Mucosa of stomach (tissue), 1 donor: ENCODE measurements around the gene GIGYF1.
A peak's percentile ranks its signal among the peaks of the same experiment; 100 is the strongest.
"Not testable (repeated sequence)": the region's sequence is repeated elsewhere in the genome, so short reads cannot be mapped to it uniquely, and the experiment has no call there.

ENCODE experiments used
- H3K27me3 ChIP-seq: one replicate; pipeline ENCODE4 v1.7.0; 2013; ENCODE audit warnings: mild to moderate bottlenecking, low read length; ENCODE audit not compliant: control insufficient read depth, insufficient read depth
- H3K36me3 ChIP-seq: one replicate; pipeline ENCODE4 v1.7.0; 2013; ENCODE audit warnings: low read length; ENCODE audit not compliant: control insufficient read depth, insufficient read depth
- H3K4me1 ChIP-seq: one replicate; pipeline ENCODE4 v1.7.0; 2013; ENCODE audit warnings: mild to moderate bottlenecking, low read length; ENCODE audit not compliant: control insufficient read depth, insufficient read depth
- H3K4me3 ChIP-seq: one replicate; pipeline ENCODE4 v1.7.0; 2013; ENCODE audit warnings: low read length
- H3K9ac ChIP-seq: one replicate; pipeline ENCODE4 v1.7.0; 2013; ENCODE audit warnings: mild to moderate bottlenecking, low read length, moderate library complexity
- H3K9me3 ChIP-seq: one replicate; pipeline ENCODE4 v1.7.0; 2013; ENCODE audit warnings: mild to moderate bottlenecking, low read length, moderate library complexity; ENCODE audit not compliant: control insufficient read depth
- donor health status: Pancreatic carcinoma.

The GIGYF1 gene

DNA sequence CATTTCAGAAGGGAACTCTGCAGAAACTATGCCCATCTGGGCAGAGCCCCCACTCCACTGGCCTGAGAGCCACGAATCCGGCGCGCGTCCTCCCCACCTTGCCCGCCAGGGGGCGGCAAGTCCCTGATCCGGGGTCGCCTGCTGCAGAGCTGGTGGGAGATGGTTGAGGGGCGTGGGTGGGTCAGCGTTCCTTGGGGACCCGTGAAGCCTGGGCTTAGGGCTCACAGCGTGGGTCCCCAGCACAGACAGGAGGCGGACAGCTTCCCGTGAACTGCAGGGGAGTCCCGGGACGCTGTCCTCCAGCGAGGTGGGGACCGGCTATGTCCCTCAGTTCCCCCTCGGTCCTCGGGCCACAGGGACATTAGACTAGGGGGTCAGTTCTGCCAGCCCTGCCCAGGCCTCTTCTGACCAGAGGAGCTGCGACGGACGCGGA is 11.3 kb upstream of the GIGYF1 start:
- peak overlapping the region; percentile 95 for H3K9ac ChIP-seq
- peaks cover 13% of the 10 kb centered on the region for H3K4me1 ChIP-seq
- no peaks in the 10 kb centered on the region for H3K27me3 ChIP-seq
- H3K36me3 ChIP-seq, result no peaks in the 10 kb centered on the region
- no peaks in the 10 kb centered on the region for H3K9me3 ChIP-seq
- H3K4me3 ChIP-seq, result peak overlapping the region; percentile 89

DNA sequence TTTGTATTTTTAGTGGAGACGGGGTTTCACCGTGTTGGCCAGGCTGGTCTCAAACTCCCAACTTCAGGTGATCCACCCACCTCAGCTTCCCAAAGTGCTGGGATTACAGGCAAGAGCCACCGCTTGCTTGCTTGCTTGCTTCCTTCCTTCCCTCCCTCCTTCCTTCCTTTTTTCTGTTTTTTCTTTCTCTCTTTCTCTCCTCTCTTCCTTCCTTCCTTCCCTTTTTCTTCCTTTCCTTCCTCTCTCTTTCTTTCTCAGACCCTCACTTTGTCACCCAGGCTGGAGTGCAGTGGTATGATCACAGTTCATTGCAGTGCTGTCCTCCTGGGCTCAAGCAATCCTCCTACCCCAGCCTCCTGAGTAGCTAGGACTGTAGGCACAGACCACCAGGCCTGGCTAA is 7.0 kb upstream of the GIGYF1 start:
- H3K27me3 ChIP-seq, H3K9ac ChIP-seq, H3K36me3 ChIP-seq, H3K9me3 ChIP-seq, H3K4me3 ChIP-seq, H3K4me1 ChIP-seq: not testable (repeated sequence)

DNA sequence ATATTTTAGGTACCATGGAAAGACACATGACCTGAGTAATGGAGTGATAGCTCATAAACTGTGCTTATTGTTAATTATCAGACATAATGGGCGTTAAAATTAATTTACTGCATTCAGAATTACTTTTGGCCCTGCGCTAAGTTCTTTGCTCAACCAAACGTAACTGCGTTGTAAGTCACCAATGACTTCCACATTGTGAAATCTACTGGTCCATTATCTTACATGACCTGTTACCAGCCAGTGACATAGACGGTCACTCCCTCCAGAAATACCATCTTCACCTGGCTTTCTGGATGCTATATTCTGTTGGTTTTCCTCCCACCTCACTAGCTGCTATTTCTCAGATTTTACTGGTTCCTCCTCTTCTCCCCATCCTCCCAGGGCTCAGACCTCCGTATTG is 5.0 kb upstream of the GIGYF1 start:
- no peaks in the 10 kb centered on the region for H3K27me3 ChIP-seq
- no peaks in the 10 kb centered on the region for H3K9me3 ChIP-seq
- no peak overlapping the region for H3K4me3 ChIP-seq
- no peaks in the 10 kb centered on the region for H3K36me3 ChIP-seq
- H3K4me1 ChIP-seq, result no peaks in the 10 kb centered on the region
- H3K9ac ChIP-seq, result no peak overlapping the region

DNA sequence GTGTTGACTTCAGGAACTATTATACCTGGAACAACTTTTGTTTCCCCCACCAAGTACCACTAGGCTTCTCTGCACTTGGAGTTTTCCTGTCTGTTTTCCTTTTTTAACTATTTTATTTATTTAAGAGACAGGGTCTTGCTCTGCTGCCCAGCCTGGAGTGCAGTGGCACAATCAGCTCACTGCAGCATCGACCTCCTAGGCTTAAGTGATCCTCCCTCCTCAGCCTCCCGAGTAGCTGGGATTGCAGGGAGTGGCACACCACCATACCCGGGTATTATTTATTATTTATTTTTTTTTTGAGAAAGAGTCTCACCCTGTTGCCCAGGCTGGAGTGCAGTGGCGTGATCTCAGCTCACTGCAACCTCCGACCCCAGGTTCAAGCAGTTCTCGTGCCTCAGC is 2.1 kb upstream of the GIGYF1 start:
- H3K27me3 ChIP-seq, result no peaks in the 10 kb centered on the region

DNA sequence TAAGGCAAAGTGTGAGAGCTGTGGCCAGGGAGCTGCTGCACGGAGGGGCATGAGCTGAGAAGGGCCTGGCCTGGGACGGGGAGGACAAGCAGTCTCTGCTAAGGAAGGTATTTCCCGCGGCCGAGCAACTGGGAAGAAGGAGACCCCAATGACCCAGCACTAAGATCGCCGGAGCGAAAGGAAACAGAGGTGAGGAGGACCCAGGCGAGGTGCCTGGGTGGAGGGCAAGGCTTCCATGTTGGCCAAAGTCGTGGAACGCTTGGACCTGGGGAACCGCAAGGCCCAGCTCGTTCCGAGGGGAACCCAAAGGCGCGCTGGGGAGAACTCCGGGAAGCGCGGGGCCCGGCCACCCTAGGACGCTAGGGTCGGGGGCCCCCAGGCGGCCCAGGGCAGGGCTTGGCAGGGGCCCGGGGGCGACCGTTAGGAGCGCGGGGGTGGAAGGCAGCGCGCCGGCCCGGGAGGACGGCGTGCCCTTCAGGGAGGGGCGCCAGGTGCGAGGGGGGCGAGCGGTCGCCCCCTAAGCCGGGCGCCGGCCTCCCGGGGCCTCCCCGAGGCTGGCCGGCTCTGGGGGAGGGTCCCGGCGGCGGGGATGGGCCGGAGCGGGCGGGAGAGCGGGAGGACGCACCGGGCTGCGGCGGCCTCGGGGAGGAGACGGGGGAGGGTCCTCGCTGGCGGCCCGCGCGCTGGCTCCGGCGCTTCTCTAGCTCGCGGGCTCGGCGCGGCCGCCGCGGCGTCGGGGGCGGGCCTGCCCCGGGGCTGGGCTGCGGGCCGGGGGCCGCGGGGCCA is 545 bp downstream of the GIGYF1 start:
- peak overlapping the region; percentile 41 for H3K4me3 ChIP-seq
- peak overlapping the region; percentile 83 for H3K9ac ChIP-seq
- H3K27me3 ChIP-seq, result no peaks in the 10 kb centered on the region
- H3K4me1 ChIP-seq, result peaks cover 16% of the 10 kb centered on the region
- H3K36me3 ChIP-seq, result no peaks in the 10 kb centered on the region
- H3K9me3 ChIP-seq, result no peaks in the 10 kb centered on the region

More for the DNA sequence above, 2.1 kb upstream of the GIGYF1 start:
- no peaks in the 10 kb centered on the region for H3K36me3 ChIP-seq
- no peaks in the 10 kb centered on the region for H3K9me3 ChIP-seq
- no peak overlapping the region for H3K9ac ChIP-seq
- peaks cover 16% of the 10 kb centered on the region for H3K4me1 ChIP-seq
- no peak overlapping the region for H3K4me3 ChIP-seq

DNA sequence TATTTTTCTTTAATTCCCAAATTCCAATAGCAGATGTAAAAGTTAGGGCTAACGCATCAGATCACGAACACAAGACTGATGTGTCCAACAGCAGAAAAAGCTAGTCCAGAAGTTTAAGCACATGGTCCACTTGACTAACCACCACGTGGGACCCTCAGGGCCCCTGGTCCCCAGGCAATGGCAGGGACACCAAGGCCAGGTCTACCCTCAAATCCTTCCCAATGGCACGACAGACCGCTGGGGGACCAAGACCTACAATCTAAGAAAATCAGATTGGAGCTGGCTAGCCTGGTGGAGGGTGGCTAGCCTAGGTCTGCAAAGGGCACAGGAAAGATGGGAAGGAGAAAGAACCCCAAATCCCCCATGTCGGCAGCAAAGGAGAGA is 1.5 kb downstream of the GIGYF1 start:
- Histone ChIP-seq H3K9ac (peak overlapping the region; percentile 83), H3K4me1 (peaks cover 16% of the 10 kb centered on the region)

DNA sequence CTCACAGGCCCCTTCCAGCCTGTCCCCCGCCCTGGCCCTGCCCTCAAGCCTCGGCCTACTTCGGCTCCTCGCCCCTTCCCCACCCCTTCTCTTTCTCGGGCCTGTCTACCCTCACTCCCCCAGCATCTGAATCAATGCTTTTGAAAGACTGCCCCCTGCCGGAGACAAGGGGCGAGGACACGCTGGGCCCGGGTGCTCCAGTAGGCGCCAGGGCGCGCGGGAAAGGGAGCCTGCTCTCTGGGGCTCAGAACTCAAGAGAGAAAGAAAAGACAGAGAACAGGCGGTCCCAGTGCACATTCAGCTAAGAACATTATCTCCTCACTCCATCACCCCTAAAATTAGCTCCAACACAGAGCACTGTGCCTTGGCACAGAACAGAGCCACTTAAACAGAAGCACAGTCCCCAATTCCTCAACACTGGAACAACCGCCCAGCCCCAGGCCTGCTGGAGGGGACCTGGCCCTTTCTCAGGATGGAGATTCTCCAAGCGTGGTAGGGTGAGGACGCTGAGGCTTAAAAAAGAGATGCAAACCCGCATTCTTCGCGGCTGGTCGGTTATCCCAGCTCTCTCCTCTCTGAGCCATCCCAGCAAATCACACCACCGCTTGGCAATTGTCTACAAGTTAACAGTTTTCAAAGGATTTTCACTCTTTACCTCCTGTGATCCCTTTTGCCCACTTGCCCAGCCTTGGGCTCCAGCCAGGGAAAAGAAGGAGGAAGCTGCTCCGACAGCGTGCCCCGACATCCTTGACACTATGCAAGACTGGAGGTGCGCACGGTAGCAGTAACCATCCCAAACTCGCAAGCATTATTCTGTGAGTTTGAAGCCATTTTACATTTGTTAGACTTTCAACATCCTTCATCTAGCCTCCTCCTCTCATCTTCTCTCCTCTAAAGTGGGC is 2.1 kb downstream of the GIGYF1 start:
- Histone ChIP-seq H3K9me3 (no peaks in the 10 kb centered on the region), H3K4me1 (peaks cover 16% of the 10 kb centered on the region), H3K27me3 (no peaks in the 10 kb centered on the region), H3K36me3 (no peaks in the 10 kb centered on the region), H3K4me3 (peak overlapping the region; percentile 41), H3K9ac (peak overlapping the region; percentile 83)

More for the DNA sequence above, 1.5 kb downstream of the GIGYF1 start:
- no peaks in the 10 kb centered on the region for H3K36me3 ChIP-seq
- no peaks in the 10 kb centered on the region for H3K27me3 ChIP-seq
- H3K9me3 ChIP-seq, result no peaks in the 10 kb centered on the region
- peak overlapping the region; percentile 41 for H3K4me3 ChIP-seq

DNA sequence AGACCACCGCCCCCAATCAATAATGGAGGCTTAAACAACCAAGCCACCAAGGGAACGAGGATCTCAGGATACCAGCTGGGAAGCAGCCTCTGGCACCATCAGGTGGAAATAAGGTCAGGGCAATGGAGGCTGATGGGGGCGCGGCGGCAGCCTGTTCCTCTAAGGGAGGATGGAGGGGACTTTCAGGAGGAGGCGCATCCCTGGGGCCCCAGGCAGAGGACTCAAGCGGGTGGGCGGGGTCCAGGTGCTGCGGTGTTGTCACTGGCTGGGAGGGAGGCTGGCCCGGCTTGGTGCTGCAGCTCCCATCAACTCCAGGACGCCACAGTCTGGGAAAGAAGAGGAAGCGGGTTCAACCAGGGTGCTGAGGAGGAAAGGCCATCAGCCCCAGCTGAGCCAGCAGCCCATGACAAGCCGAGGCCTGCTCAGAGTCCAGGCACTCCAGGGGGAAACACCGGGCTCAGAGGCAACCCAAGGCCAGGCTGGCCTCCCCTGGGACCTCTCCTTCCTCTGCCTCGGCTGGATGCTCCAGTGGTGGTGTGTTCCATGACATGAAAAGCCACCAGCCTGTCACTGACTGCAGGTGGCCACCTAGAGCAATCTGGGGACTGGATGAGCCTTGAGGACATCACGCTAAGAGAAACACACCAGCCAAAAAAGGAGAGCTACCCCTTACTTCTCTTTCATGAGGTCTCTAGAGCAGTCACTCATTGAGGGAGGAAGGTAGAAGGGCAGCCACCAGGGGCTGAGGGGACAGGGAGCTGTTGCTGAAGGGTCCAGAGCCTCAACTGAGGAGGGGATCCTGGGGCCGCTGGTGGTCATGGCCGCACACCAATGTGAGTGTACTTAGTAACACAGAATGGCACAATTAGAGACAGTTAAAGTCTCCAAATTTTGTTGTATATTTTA is 4.6 kb downstream of the GIGYF1 start:
- Histone ChIP-seq H3K4me1 (peaks cover 16% of the 10 kb centered on the region), H3K9me3 (no peaks in the 10 kb centered on the region), H3K36me3 (peaks cover 5% of the 10 kb centered on the region), H3K27me3 (no peaks in the 10 kb centered on the region), H3K9ac (no peak overlapping the region), H3K4me3 (no peak overlapping the region)

DNA sequence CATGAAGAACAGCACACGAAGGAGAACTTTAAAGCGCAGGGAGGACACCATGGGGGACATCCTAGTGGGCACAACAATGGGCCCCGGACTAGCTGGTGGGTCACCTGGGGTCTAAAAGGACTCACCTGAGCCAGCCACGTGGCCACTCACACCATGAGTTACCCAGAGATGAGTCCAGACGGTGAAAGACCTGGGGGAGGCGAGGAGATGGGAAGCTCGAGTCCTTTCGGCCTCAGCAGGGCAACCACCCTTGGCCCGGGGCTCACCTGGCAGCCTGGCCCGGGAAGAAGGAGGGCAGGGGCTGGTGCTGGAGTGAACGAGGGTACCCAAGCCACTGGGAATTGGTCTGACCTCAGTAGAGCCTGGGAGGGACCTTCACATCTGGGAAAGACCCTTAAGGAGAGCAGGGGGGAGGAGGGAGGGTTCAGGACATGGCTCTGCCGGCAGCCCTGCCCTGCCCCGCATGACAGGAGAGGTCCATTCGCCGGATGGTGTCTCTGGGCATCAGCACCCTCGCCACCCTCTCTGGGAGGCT is 5.7 kb downstream of the GIGYF1 start:
- H3K4me3 ChIP-seq, result no peak overlapping the region
- H3K27me3 ChIP-seq, result no peaks in the 10 kb centered on the region
- no peaks in the 10 kb centered on the region for H3K9me3 ChIP-seq
- no peak overlapping the region for H3K9ac ChIP-seq
- peaks cover 16% of the 10 kb centered on the region for H3K4me1 ChIP-seq
- H3K36me3 ChIP-seq, result peaks cover 9% of the 10 kb centered on the region

DNA sequence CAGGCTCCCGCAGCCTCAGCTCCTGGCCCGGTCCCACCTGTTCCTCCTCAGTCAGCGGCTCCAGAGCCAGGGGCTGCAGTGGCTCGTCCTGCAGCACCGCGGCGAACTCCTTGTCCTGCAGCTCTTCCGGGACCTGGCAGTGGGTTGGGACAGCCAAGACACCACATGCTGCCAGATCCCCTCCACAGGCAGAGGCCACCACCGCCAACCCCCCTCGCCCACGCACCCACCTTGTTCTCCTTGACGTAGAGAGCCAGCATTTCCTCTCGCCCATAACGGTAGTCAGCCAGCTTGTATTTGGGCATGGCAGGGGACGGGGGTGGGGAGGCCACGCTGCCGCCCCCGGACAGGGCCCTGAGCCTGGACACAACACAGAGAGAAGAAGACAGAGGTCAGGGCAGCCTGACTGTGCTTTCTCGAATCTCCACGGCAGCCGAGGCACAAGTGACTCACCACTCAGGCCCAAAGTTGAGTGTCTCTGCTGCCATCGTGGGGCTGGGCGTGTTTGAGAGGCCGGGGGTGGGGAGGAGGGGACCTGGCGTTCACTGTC is 6.2 kb downstream of the GIGYF1 start:
- Histone ChIP-seq H3K4me3 (no peak overlapping the region), H3K36me3 (peaks cover 13% of the 10 kb centered on the region), H3K9me3 (no peaks in the 10 kb centered on the region), H3K4me1 (peaks cover 11% of the 10 kb centered on the region), H3K27me3 (no peaks in the 10 kb centered on the region), H3K9ac (no peak overlapping the region)

DNA sequence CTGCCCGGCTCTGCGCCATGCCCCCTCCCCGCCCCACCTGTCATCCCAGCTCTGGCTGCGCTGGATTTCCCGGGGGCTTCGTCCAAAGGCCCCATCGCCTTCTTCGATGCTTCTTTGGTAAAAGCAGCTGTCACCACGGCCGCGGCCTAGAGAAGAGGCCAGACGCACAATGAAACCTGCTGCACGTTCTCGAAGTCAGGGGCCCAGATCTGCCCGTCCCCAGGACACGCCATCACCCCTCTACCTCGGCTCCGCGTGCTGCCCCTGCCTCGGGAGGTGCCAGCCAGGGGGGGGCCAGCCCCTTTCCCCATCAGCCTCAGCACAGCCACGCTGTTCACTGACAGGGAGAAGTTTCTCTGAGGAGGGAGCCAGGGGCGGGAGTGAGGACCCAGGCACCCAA is 6.8 kb downstream of the GIGYF1 start:
- H3K9me3 ChIP-seq, result no peaks in the 10 kb centered on the region
- no peak overlapping the region for H3K4me3 ChIP-seq
- H3K4me1 ChIP-seq, result peaks cover 5% of the 10 kb centered on the region
- H3K9ac ChIP-seq, result no peak overlapping the region
- no peaks in the 10 kb centered on the region for H3K27me3 ChIP-seq
- peaks cover 13% of the 10 kb centered on the region for H3K36me3 ChIP-seq
